HG02588 (cell line): ENCODE data around the gene PPP1R9A.

Source experiments
- ATAC-seq: cut with Tn5 transposase; IDR thresholded peaks from one replicate; pipeline ENCODE4 v1.9.1; 2021; ENCODE audit warnings: mild to moderate bottlenecking, moderate library complexity; ENCODE audit not compliant: unreplicated experiment

Gene PPP1R9A

DNA sequence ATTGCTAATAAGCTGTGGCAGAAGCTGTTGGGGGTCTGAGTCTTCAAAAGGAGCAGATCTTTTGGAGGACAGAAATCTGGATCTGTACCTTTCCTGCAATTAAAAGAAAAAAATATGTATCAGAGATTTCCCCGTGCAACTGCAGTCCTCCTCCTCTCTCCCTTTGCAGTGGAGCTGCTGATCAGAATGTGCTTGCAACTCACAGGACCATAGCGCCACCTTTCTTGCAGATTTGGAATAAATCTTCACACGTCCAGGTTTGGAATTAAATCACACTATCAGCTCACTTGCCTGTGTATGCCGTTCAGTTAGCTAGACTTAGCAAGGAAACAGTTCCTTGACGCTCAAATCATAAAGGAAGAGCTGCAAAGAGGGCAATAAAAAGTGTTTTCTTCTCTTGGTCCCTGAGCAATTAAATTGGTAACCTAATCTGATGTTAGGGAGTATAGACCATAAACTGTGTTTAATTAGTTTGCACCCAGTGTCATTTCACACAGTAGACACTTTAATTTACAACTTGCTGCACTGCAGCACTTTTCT is 339.5 kb downstream of the PPP1R9A start:
- no peak for ATAC-seq

DNA sequence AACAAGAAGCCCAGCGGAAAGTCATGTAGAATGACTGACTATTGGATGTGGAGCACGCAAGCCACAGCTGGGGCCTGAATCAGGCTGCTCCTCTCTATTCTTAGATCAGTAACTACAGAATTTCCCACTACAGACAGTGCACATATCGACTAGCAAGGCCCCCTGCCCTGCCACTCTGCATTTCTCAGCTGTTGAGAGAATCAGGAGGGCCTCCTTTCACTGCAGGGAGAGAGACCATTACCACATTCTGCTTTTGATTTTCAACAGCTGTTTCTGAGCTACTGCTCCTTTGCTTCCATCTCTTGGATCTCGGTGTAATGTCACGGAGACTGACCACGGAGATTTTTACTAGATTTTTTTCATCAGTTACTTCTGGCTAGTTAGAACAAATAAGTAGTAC is 343.2 kb downstream of the PPP1R9A start:
- ATAC-seq, result no peak

GRCh38 chr7:95251966-95252365 is 344.6 kb downstream of the PPP1R9A start:
- no peak for ATAC-seq

DNA sequence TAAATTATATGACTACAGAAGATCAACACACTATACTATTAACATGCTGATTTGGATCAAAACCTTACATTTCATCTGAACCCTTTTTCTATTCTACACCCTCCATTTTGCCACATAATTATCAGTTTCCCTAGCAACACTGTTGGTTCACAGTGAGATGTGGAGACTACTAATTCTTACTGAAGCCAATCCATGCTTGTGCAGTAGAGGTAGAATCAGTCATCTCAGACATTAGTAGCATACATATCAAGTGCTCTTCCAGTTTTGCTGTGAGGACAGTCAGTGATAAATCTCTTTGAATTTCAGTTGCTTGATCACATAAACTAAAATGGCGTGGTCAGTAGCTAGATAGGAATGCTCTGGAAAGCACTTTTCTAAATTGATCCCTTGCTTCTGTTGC is 346.6 kb downstream of the PPP1R9A start:
- ATAC-seq, result no peak

DNA sequence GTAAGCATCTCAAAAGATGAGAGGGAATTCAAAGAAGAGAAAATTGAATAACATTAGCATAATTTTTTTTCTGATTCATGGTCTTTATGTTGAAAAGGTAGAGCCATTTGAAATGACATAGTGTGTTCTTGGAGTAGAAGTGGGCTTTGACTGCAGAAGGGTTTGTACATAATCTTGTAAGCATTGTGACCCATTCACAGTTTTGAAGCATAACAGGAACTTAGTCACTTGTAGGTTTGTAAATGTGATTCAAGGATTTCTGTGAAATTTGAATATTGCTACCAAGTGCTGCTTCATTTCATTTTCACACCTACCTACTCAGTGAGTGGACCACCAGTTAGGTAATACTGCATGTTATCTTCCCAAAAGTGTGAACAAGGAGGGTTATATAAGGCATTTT is 348.3 kb downstream of the PPP1R9A start:
- ATAC-seq, result no peak

DNA sequence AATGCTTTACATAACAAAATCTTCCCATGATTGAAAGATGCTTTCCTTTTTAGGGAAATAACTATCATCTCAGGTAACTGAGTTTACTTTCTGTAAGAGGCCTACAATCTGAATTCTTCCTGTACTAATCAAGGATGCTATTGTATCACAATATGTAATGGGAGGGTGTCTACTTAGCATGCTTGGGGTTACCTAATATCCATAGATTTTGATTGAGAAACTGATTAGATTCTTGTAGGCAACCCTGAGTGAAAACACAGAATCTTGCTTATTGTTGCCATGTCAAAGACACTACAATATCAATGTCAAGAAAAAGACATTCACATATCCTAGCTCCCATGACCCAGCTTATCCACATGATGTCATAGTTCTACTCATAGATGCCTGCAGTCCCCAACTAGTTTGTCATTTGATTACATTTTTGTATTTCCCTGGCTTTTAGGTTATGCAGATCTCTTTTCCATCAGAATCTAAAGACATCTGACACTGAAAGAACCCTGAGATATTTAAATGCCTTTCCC is 354.6 kb downstream of the PPP1R9A start:
- no peak for ATAC-seq

DNA sequence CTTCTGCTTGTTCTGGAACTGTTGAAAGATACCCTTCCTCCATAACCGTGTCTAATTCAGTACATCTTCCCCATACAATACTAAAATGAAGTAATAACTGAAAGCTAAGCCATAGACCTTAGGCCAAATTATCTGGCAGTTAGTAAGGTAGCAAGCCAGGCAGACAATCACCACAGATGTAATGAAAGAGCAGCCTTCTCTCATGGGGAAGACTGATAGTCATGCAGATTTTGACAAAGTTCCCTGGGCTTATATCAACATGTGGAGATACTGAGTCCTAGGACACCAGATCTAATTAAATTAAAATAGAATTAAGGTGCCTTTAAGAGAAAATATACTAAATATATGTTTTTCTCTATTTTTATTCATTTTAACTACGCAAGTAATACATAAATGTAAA is 355.5 kb downstream of the PPP1R9A start:
- no peak for ATAC-seq

DNA sequence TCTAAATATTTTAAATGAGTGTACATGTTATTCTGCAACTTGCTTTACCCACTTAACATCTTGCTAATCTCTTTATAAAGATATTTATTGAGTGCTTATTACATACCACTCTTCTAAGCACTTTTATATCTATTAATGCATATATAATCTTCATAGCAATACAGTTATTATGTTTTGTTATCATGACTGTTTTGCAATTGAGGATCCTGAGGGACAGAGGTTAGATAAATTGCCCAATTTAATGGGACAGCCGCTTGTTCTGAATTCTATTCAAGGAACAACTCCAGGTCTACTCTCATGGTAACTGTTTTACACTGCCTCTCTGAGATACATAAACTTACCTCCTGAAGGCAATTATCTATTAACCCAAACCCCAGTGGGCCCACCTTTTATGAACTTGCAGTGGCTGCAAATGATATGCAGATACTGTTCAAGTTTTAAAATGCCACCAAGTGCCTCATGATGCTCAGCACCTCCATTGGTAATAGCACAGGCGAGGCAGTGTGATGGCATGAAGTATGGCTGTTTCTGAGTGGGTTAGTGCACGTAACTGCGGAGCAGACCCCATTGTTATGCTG is 356.5 kb downstream of the PPP1R9A start:
- ATAC-seq, result no peak

DNA sequence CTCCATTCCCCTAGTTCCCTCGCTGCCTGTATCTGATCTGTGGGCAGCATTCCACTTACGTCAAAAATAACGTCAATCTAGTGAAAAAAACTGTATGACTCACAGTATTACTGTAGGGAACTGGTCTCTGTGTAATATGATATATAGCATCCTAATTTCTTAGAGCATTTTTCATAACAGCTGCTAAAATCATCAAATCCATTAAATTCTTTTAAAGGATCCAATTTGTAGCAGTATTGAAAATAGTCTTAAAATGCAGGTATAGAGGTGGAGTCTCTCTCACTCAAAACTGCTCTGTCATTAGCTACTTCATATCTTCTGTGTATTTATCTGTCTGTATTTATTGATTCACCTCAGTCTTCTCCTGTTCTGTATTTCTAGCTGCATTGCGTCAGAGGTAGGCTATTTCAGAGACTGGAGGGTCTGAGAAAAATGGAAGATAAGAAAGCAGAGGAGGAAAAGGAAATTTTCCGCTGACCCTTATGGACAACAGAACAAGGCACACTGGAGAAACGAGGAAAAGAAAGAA is 357.0 kb downstream of the PPP1R9A start:
- no peak for ATAC-seq

- no peak for ATAC-seq
These were observed 358.2 kb downstream of the PPP1R9A start for GRCh38 chr7:95265634-95266033.

DNA sequence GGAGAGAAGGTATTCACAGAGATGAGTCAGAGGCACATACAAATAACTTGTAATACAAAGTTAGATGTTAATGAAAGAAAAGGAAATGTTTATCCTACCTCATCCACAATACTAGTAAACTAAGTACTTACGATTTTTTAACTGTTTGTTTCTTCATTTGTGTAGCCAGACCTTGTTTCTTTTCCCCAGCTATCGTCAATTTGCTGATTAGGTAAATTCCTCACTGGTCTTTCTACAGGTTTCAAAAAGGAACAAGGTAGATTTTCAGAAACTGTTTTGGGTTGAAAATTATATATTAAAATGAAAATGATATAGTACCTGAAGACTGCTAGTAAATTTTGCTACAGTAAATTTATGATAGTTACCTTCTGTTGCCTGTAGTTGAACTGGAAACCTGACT is 360.4 kb downstream of the PPP1R9A start:
- no peak for ATAC-seq

DNA sequence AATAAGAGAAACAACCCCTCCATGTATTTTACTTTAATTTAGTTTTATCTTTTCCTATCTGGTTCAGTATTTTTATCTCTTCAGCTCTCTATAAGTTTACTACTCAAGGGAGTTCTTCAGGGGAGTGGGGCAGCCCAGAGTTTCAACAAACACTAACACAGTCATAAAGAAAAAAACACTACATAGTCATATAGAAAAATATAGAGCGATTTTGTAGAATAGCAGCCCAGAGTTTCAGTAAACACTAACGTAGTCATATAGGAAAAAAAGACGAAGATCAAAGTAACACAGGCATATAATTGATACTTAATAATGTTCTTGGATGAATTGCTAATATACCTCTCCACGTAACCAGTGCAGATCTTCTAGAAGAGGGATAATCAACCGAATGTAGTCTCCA is 362.2 kb downstream of the PPP1R9A start:
- no peak for ATAC-seq

DNA sequence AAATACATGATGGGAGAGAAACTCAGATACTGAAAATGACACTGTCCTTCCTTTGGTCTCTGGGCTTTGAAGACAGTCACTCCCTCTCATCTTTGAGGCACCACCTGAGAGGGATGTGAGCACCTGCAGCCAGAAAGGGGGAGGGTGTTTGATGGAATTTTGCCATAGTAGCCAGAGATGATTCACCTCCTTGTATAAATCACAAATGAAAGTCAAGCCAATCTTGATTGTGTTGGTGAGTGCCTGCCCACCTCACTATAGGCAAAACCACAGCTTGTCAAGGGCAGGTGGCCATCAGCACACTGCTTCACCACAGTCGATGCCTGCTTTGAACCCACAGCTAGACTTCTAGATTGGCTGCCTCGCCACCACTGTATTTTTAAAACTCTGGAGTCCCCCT is 368.7 kb downstream of the PPP1R9A start:
- ATAC-seq, result no peak

- ATAC-seq, result no peak
These were observed 372.0 kb downstream of the PPP1R9A start for GRCh38 chr7:95279417-95279816.

DNA sequence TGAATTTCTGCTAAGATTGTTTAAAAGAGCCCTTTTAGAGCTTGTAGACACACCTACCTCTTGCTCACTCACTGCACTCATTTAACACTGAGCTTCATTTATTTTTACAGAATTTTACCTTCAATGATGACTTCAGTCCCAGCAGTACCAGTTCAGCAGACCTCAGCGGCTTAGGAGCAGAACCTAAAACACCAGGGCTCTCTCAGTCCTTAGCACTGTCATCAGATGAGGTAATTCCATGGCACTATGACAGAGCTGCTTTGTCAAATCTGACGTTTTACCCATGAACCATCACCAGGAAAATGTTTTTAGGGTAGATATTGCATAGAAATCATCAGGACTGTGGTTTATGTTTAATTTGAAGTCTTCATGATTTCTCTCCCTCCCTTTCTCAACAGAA is 378.7 kb downstream of the PPP1R9A start:
- no peak for ATAC-seq

- no peak for ATAC-seq
These were observed 382.9 kb downstream of the PPP1R9A start for GRCh38 chr7:95290166-95290830.

DNA sequence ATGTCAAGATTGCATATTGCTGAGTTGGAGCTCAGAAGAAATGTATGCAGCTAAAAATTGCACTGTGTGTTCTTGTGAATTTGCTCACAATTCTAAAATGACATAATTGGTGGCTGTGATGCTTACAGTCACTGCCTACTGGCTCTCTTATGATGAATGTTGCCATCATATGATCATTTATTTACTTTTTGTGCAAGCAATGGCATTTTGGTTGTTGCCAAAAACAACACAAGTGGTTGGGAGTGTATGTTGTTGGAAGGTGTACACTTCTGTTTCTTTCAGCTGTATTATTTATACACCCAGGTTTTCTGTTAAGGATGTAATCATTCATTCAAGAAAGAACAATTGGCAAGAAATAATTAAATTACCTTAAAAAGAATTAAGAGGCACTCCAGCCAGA is 388.0 kb downstream of the PPP1R9A start:
- ATAC-seq, result no peak

DNA sequence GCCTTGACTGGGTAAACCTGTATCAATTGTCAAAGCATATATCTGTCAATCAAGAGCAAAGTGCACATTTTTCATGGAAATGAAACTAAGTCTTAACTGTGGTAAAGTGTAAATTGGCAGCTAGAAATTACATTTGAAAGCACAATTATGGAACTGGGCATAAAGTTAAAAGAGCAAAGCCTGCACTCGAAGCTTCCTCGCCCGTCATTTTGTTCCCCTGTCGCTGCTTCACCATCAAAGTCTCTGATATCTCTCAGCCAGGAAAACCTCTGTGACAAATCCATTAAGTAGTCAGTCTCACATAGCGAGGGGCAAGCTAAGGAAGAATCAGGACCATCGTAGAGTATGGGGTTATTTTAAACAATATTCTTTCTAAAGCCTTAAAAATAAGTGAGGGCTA is 389.1 kb downstream of the PPP1R9A start:
- ATAC-seq, result no peak

GRCh38 chr7:95297041-95297440 is 389.6 kb downstream of the PPP1R9A start:
- ATAC-seq, result no peak

- ATAC-seq, result no peak
These were observed 390.7 kb downstream of the PPP1R9A start for GRCh38 chr7:95298091-95298490.

- ATAC-seq, result no peak
These were observed 395.9 kb downstream of the PPP1R9A start for GRCh38 chr7:95303013-95303905.
